Large intestine (tissue), 3 donors: ENCODE data around the gene PANK1. TPM values are rescaled to one million over a fixed set of nuclear protein-coding genes. Genes with fewer than 3 reads are reported as not detected.

Source experiments
- DNase-seq, 2 donors: peaks; one replicate each; pipeline versions ENCODE4 v3.0.0 to v3.0.0-alpha.2; 2013
- H3K27ac ChIP-seq: one replicate; pipeline ENCODE4 v1.5.1; 2013; ENCODE audit warnings: low read length
- H3K27me3 ChIP-seq: 2 replicates; pipeline ENCODE4 v1.6.1; 2013; ENCODE audit warnings: low read length; ENCODE audit not compliant: control insufficient read depth, insufficient read depth
- H3K36me3 ChIP-seq: 2 replicates; pipeline ENCODE4 v1.6.1; 2013; ENCODE audit warnings: low read length; ENCODE audit not compliant: control insufficient read depth, insufficient read depth
- H3K4me1 ChIP-seq: one replicate; pipeline ENCODE4 v1.6.1; 2013; ENCODE audit warnings: low read length; ENCODE audit not compliant: control insufficient read depth, insufficient read depth
- H3K4me3 ChIP-seq: one replicate; pipeline ENCODE4 v1.5.1; 2013; ENCODE audit warnings: low read length
- H3K9me3 ChIP-seq: one replicate; pipeline ENCODE4 v1.6.1; 2013; ENCODE audit warnings: mild to moderate bottlenecking, low read depth, low read length, moderate library complexity; ENCODE audit not compliant: control insufficient read depth
- WGBS: methylation state at CpG from one replicate; pipeline ENCODE4 v1.1.5; 2013; ENCODE audit warnings: low lambda C conversion rate; ENCODE audit not compliant: insufficient coverage; 5-methylcytosine and 5-hydroxymethylcytosine counted together
- polyA plus RNA-seq: library from polyadenylated mRNA; unstranded; fragments of 120-200 nt; gene quantifications from one replicate; pipeline ENCODE4 v1.2.1, GENCODE V29; 2013

Gene PANK1
- polyA plus RNA-seq, 1 donor = 34.2 TPM

DNA sequence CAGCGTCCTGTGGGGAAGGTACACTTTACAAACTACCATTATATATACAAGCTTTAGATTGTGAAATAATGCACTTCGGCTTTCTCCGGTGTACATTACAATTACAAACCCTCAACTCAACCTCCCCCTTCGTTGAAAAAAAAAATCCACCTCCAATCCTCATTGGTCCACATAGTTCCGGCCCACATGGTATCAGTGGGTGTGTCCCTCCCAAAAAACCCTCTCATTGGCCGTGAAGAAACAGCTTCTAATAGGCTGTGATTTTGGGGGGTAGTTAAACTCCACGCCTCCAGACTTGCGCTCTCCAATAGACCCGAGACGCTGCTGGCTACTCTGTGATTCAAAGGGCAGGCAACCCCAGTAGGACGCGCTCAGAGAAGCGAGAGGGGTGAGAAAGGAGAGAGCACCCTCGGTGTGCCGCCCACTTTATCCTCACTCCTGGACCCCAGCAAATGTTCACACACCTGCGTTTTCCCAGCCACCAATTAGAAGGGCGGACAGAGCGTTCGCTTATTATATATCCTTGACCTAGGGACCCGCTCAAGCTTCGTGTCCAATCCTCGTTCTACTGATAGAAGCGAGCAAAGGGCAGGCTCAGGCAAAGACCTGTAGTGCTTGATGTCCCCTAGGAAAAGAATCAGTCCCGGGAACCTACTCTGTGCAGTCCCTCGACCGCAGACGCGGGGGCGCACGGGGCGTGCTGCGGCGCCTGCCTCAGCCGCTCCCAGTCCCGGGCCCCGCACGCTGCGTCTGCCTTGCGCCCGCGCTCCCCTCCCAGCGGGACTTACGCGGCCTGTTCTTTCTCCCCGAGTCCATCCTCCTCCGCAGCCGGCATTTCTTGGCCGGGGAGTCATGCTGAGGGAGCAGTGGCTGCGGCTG is 991 bp downstream of the PANK1 start:
- DNase-seq = peak; percentile 95 to 98
- WGBS = no CpG with 5 or more reads among the region's 49 CpGs
- H3K27ac ChIP-seq = peak overlapping the region; percentile 86

DNA sequence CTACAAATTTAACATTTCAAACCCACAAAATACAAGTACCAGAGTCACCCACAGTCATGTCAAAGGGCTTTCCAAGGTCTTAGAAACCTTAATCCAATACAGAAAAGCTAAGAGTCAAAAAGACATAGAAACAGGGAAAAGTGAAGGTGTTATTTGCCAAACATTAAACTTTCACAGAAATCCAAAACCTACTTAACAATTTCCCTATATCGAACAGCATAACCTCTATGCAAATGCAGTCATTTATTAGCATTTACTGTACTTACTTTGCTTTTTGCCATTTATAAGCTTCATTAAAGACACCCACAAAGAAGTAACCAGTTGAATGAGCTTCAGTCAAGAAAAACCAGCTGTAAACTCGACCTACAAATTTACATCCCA is 1.6 kb downstream of the PANK1 start:
- no peaks in the 10 kb centered on the region for H3K9me3 ChIP-seq
- DNase-seq = no peak
- no peaks in the 10 kb centered on the region for H3K36me3 ChIP-seq
- peak overlapping the region; percentile 86 for H3K27ac ChIP-seq
- peaks cover 35% of the 10 kb centered on the region for H3K4me1 ChIP-seq
- peak overlapping the region; percentile 70 for H3K4me3 ChIP-seq
- no peaks in the 10 kb centered on the region for H3K27me3 ChIP-seq
- 0% methylated on average over 1 of the region's 2 CpGs for WGBS

More for the DNA sequence above, 991 bp downstream of the PANK1 start:
- peaks cover 35% of the 10 kb centered on the region for H3K4me1 ChIP-seq
- no peaks in the 10 kb centered on the region for H3K27me3 ChIP-seq
- peak overlapping the region; percentile 70 for H3K4me3 ChIP-seq
- peaks cover 2% of the 10 kb centered on the region for H3K9me3 ChIP-seq
- H3K36me3 ChIP-seq = no peaks in the 10 kb centered on the region

DNA sequence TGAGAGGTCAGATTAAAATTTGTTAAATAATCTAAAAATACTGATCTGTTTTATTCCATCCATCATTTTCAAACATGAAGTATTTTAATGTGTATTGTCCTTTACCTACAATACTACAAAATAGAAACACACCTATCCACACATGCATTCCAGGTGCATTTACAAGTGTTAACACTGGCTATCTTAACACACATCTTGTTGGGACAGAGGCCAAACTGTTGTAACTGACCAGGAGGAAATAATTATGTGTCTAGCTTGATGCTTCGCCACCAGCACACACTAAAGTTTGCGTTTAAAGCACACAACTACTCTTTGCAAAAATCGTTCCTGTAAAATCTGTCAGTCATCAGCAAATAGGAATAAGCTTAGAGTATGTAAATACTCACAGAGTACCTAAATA is 2.8 kb downstream of the PANK1 start:
- Histone ChIP-seq H3K9me3 (no peaks in the 10 kb centered on the region), H3K27me3 (no peaks in the 10 kb centered on the region), H3K4me3 (no peak overlapping the region), H3K36me3 (no peaks in the 10 kb centered on the region), H3K27ac (peak overlapping the region; percentile 86), H3K4me1 (peaks cover 30% of the 10 kb centered on the region)
- DNase-seq = peak in 1 of 2 donors; percentile 14
- no CpG with 5 or more reads among the region's 3 CpGs for WGBS

DNA sequence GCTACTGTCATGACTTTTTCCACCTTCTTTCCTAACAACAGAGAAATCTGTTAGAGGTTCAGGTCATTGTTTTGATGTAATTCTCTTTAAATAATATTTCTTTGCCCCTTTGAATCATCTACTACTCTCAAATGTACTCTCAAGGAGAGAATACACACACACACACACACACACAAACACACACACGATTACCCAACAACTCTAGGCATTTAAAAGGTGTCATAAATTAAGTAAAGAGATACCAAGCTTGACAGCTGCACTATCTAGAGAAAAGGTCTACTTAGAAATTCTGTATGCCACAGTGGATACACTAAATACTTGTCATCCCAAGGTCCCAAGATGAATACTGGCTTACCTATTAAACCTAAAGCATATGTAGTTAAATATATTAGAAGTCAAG is 4.8 kb downstream of the PANK1 start:
- no CpG with 5 or more reads among the region's 1 CpG for WGBS
- Histone ChIP-seq H3K4me1 (peaks cover 17% of the 10 kb centered on the region), H3K9me3 (no peaks in the 10 kb centered on the region), H3K36me3 (no peaks in the 10 kb centered on the region), H3K27ac (peak overlapping the region; percentile 45), H3K27me3 (no peaks in the 10 kb centered on the region), H3K4me3 (no peak overlapping the region)
- DNase-seq = peak; percentile 61 to 82

DNA sequence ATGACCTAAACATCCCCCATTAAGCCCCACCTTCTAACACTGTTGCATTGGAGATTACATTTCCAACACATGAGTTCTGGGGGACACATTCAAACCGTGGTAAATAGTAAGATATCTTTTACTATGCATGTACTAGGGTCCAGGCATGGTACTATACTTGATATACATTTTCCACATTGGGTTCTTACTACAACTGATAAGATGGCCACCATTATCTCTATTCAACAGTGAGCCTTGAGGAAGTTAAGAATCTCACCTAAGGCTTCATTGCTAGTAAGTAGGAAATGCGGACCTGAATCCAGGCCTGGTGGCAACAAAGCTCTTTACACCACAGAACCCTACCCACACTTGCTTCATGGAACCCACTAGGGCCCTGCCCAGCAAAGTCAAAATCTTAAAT is 5.7 kb downstream of the PANK1 start:
- DNase-seq = no peak
- no CpG with 5 or more reads among the region's 2 CpGs for WGBS
- H3K9me3 ChIP-seq = no peaks in the 10 kb centered on the region
- no peaks in the 10 kb centered on the region for H3K27me3 ChIP-seq
- no peak overlapping the region for H3K4me3 ChIP-seq
- H3K36me3 ChIP-seq = peaks cover under 1% of the 10 kb centered on the region
- H3K4me1 ChIP-seq = peaks cover 17% of the 10 kb centered on the region
- H3K27ac ChIP-seq = no peak overlapping the region

DNA sequence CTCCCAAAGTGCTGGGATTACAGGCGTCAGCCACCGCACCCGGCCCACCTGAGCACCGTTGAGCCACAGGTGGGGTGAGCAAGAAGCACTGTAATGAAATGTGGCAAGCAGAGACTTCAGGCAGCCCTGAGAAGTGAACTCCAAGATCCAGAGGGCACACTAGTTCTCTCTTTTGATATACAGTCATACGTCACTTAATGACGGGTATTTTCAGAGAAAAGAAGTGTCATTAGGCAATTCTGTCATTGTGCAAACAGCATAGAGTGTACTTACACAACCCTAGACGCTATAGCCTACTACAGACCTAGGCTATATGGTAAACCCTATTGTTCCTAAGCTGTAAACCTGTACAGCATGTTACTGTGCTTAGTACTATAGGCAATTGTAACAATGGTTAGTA is 7.9 kb downstream of the PANK1 start:
- H3K27me3 ChIP-seq = no peaks in the 10 kb centered on the region
- no peak overlapping the region for H3K4me3 ChIP-seq
- no peaks in the 10 kb centered on the region for H3K9me3 ChIP-seq
- 80% methylated on average over 1 of the region's 7 CpGs for WGBS
- H3K4me1 ChIP-seq = peaks cover 24% of the 10 kb centered on the region
- peak; percentile 14 to 57 for DNase-seq
- peaks cover 4% of the 10 kb centered on the region for H3K36me3 ChIP-seq
- H3K27ac ChIP-seq = no peak overlapping the region

DNA sequence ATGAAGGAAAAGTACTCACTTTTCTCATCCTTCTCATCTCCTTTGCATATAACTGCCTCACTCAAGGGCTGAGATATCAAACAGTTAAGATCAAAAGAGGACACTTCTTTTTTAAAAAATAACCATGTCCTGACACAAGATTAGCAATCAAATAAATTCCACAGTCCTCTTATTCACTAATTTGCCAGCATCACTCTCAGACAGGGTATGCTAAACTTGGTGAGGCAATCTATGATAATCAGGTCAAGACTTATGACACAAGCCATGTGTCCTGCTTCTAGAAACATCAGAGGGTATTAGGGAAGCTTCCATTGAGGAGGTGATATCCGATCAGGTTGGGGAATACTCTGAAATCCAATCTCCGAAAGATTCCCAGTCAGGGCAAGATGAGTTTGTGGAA is 10.4 kb downstream of the PANK1 start:
- Histone ChIP-seq H3K27me3 (no peaks in the 10 kb centered on the region), H3K4me1 (peaks cover 12% of the 10 kb centered on the region), H3K4me3 (no peak overlapping the region), H3K27ac (no peak overlapping the region), H3K36me3 (peaks cover 4% of the 10 kb centered on the region), H3K9me3 (no peaks in the 10 kb centered on the region)
- WGBS = no CpG with 5 or more reads among the region's 2 CpGs
- DNase-seq = no peak

DNA sequence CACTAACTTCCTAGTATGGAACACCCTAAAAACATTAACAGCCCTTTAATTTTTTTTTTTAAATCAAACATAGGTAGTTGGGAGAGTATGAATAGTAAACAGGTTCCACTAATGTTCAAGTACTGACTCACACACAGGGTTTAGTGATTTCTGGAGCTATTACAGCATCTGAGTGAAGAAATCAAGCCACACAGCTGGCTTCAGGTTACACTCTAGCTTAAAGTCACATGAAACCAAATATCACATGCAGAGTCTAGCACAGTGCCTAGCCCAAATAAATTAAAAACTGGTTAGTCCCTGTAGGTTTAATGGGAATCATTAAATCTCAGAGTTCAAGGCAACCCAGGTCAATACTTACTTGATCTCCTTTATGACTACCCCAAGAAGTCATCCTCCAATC is 11.6 kb downstream of the PANK1 start:
- Histone ChIP-seq H3K36me3 (peaks cover 4% of the 10 kb centered on the region), H3K4me1 (peaks cover 11% of the 10 kb centered on the region), H3K27ac (peak overlapping the region; percentile 69), H3K9me3 (no peaks in the 10 kb centered on the region), H3K4me3 (no peak overlapping the region), H3K27me3 (no peaks in the 10 kb centered on the region)
- peak in 1 of 2 donors; percentile 45 for DNase-seq

DNA sequence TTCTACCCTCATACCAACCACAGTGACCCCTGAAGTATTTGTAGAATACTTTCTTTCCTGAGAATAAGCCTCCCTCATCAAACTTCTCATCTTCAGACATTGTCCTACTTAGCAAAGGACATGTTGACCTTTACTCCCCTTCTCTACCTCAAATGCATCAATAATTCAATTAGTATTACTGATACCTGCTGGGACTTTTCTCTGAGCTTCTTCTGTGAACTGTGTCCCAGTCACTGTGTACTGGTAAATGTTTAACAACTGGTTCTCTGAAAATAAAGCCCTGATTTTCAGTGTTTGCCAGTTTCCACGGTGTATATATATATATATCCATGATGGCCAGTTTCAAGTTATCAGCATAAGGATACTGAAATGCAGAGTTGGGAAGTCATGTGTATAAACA is 12.2 kb downstream of the PANK1 start:
- WGBS = no CpG with 5 or more reads among the region's 1 CpG
- Histone ChIP-seq H3K4me1 (peaks cover 11% of the 10 kb centered on the region), H3K4me3 (no peak overlapping the region), H3K36me3 (peaks cover 4% of the 10 kb centered on the region), H3K9me3 (no peaks in the 10 kb centered on the region), H3K27me3 (no peaks in the 10 kb centered on the region), H3K27ac (peak overlapping the region; percentile 69)
- peak in 1 of 2 donors; percentile 45 for DNase-seq

DNA sequence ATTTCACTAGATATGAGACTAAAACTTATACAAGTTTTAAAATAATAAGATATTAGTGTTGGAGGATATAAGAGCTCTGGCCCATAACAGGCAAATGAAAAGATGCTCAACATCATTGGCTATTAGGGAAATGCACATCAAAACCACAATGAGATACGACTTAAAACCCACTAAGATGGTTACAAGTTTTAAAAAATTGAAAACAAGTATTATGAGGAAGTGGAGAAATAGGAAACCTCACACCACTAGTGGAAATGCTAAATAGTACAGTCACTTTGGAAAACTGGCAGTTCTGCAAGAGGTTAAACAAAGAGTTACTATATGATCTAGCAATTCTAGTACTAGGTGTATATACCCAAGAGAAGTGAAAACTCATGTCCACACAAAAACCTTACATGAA is 17.2 kb downstream of the PANK1 start:
- Histone ChIP-seq H3K36me3 (peaks cover 2% of the 10 kb centered on the region), H3K27me3 (no peaks in the 10 kb centered on the region), H3K9me3 (no peaks in the 10 kb centered on the region), H3K4me1 (peaks cover 3% of the 10 kb centered on the region), H3K4me3 (no peak overlapping the region), H3K27ac (no peak overlapping the region)
- DNase-seq = no peak
- WGBS = no CpG with 5 or more reads among the region's 1 CpG
